Measurements from ENCODE around the gene H2AZ1.

H2AZ1 gene

DNA sequence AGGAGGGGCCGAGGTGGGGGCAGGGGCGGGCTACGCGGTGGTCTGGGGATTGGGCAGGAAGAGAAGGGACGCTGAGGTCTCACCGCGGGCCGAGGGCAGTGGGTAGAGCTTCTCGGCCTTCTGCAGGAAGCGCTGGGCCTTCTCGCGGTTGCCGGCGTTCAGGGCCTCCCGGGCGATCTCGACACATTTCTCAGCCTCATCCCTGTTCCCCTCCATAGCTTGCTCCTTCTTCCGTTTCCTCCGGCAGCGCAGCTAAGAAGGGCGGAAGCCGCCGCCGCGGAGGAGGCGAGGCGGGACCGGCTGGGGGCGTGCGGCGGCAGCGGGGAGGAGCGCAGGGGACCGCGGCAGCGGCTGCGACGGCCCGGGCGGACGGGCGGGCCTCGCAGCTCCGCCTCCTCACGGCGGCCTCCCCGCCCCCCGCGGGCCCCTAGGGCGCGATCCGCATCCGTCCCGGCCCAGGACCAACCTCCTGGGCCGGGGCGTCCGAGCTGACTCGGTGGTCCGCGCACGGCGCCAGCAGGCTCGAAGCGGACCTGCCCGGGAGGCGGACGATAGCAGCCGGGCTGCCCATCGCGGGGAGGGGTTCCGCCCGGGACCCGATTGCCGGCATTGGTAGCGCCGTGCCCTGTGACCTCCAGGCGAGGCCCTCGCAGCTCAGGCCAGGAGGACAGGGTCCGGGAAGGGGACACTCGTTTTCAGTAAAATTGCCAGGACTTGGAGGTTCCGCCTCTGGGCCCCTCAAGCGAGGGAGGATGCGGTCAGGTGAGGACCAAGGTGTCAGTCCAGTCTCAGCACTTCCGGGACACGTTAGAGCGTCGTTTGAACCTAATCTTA is 3.5 kb downstream of the H2AZ1 start, which contains the start of gene DNAJB14:
Gene DNAJB14 (minus strand): TSS at position 263 of the 834 bp plus-strand sequence. CDS start 47 bp downstream, at position 216.
- peak; percentile 42 to 57 for DNase-seq (ENCODE audit: low read depth in 2 of 2)

DNA sequence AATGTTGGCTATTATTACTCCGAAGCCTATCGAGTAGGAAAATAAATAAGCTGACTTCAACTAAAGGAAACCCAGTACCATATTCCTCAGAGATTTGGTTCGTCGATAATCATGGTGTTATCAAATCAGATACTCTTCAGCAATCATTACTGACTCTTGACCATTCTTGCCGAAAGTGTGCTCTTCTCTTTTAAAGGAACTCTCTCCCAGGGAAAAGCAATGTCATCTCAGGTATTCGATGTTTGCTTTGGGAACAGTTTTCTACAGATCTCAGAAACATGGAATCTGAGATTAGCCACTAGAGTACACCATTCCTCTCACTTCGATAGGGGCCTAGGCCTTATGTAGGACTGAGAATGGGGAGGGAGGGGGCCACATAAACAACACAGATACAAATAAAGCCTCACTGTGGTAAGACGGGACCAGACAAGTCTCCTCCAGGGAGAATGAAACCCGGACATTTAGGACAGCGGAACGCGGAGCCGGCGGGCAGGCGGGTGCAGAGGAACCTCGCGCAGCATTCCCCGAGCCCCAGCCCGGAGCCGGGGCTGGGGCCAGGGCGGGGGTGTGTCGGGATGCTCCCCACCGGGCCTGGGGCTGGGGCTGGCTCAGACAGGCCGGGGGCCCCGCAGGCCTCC is 4.2 kb downstream of the H2AZ1 start:
- DNase-seq (ENCODE audit: low read depth in 2 of 2): no peak

DNA sequence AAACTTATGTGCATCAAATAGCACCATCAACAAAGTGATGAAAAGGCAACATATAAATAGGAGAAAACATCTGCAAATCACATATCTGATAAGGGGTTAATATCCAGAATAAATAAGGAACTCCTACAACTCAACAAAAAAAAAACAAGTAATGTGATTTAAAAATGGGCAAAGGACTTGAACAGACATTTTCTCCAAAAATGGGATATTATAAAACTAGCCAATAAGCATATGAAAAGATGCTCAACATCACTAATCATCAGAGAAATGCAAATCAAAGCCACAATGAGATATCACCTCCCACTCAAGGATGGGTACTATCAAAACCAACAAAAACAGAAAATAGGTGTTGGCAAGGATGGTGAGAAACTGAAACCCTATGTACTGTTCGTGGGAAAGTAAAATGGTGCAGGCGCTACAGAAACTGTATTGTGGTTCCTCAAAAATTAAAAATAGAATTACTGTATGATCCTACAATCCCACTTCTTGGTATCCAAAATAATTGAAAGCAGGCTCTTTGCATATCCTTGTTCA is 6.1 kb downstream of the H2AZ1 start:
- DNase-seq (ENCODE audit: low read depth in 2 of 2): no peak

DNA sequence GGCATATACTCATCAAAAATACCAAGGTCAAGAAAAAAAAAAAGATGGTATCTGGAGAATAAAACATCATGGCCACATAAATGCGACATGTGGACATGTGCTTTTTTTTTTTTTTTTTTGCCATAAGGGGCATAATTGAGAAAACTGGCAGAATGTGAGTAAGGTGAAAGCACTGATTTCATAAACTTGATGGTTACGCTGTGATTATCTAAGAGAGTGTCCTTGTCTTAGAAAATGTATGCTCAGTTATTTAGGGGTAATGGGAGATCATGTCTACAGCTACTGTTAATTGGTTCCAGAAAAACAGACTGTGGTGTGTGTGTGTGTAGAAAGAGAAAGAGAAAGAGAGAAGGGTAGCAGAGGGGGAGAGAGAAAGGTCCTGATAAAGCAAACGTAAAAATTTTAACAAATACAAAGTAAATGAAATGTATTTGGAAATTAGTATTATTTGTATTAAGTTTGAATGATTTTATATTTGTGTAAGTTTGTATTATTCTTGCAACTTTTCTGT is 11.8 kb downstream of the H2AZ1 start:
- no peak for DNase-seq (ENCODE audit: low read depth in 2 of 2)

DNA sequence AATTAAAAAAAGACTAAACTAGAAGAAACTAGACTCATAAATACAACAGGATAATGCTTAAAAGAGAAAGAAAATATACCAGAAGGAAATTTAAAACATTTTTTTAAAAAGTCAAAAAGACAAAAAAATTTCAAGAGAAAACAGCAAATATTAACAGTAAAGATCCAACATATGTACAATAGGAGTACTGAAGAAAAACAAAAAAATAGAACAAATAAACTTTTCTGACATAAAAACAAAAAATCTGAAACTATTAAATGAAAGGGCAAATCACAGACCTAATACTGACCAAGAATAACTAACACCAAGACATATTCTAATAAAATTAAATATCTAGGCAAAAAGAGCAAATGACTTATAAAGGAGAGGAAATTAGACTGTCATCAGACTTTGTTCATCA is 15.2 kb downstream of the H2AZ1 start:
- DNase-seq (ENCODE audit: low read depth in 2 of 2): no peak

DNA sequence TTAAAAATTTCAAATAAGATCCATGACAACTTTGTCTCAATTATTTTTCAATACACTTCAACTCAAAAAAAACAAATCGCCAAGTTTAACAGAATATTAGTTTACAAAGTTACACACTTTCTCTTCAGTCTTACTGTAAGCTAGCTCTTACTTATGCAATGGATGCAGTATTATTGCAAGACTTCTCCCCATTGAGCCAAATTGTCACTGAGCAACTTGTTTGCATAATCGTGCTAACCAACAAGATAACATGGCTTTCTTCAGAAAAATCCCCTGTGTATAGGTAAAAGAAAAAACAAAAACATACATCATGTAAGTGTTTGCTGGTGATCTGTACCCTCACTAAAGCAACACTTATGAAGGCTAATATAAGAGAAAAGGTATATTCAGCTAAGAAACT is 22.5 kb downstream of the H2AZ1 start:
- no peak for DNase-seq (ENCODE audit: low read depth in 2 of 2)

DNA sequence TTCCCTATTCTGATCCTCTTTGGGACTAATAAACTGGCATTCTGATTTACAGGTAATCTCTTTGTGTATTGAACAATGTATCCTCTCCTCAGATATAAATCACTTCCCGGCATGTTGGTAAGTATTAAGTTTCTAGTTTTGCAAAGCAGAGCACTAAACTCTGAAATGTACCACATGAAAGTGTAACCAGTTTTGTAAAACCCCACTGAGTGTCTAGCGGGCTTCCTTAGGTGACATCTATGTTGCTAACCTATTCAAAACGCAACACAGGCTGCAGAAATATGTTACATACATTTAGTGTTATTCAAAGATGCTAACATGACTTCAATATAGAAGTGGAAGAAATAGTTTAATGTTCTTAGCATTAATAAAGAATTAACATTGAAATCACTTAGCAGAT is 28.9 kb downstream of the H2AZ1 start:
- DNase-seq (ENCODE audit: low read depth in 2 of 2): no peak

DNA sequence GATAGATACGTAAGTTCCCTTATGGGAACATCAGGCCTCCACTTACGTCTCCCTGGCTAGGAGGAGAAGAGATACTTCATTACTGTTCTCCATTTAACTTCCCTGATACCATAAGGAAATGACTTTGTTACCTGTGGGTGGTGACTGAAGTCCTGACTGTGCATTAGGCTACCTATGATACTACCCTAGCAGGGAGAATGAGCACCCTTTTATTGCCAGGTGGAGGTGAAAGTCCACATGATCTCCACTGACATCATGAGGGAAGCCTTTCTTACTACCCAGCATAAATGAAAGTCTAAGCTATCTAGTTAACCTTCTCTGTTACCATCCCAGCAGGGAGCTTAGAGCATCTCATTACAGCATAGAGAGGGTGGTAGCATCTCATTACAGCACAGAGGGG is 31.4 kb downstream of the H2AZ1 start:
- DNase-seq (ENCODE audit: low read depth in 2 of 2): no peak

DNA sequence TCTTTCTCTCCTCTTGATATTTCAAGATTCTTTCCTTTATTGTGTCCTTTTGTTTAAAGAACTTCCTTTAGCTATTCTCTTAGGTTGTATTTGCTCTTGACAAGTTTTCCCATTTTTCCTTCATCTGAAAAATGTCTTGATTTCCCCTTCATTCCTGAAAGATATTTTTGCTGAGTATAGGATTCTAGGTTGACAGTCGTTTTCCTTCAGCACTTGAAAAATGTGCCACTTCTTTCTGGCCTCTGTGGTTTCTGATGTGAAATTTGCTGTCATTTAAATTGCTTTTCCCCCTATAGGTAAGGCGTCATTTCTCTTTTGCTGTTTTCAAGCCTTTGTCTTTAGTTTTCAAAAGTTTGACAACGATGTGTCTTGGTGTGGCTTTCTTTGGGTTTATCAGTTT is 32.5 kb downstream of the H2AZ1 start:
- DNase-seq (ENCODE audit: low read depth in 2 of 2): no peak

DNA sequence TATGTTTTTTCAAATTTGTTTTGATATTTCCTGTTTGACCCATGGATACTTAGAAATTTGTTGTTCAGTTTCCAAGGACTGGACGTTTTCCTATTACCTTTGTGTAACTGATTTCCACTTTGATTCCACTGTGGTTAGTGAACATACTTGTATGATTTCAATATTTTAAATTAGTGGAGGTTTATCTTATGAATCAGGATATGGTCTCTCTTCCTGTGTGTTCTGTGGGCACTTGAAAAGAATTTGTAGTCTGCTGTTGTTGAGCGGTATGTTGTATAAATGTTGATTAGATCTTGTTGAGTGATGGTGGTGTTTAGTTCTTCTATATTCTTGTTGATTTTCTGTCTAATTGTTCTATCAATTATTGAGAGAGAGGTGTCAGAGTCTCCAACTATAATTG is 34.6 kb downstream of the H2AZ1 start:
- no peak for DNase-seq (ENCODE audit: low read depth in 2 of 2)
